Peyer's patch (tissue), 4 donors: ENCODE data around the gene OS9. TPM values are rescaled to one million over a fixed set of nuclear protein-coding genes. Genes with fewer than 3 reads are reported as not detected.

Experiments
- DNase-seq, 3 donors: peaks; one replicate each; pipeline ENCODE4 v3.0.0-alpha.2; 2017 to 2019
- H3K27ac ChIP-seq, 4 donors: fragments of 200-600 bp; sonication (generic); one replicate each; pipeline ENCODE4 v1.5.1; 2016 to 2019
- H3K27me3 ChIP-seq, 2 donors: fragments of 200-600 bp; sonication (generic); one replicate each; pipeline ENCODE4 v1.5.1; 2019
- H3K36me3 ChIP-seq, 3 donors: fragments of 200-600 bp; sonication (generic); one replicate each; pipeline ENCODE4 v1.5.1; 2016 to 2019
- H3K4me1 ChIP-seq, 4 donors: fragments of 200-600 bp; sonication (generic); one replicate each; pipeline ENCODE4 v1.5.1; 2016 to 2019
- H3K4me3 ChIP-seq, 4 donors: fragments of 200-600 bp; sonication (generic); 1 replicate in 3 of 4; 2 replicates in 1 of 4; pipeline ENCODE4 v1.5.1; 2016 to 2019; ENCODE audit warnings: mild to moderate bottlenecking in 1 of 4
- H3K9me3 ChIP-seq, 4 donors: fragments of 200-600 bp; sonication (generic); one replicate each; pipeline ENCODE4 v1.5.1; 2016 to 2019; ENCODE audit warnings: mild to moderate bottlenecking in 1 of 4
- CTCF ChIP-seq, 6 experiments: fragments of 450-650 bp in 4 of 6; fragments of 200-600 bp in 2 of 6; sonication (generic) in 1 of 6; IDR thresholded peaks; one replicate each; pipeline ENCODE4 v1.5.1; 2017 to 2019; ENCODE audit warnings: antibody characterized with exemption in 6 of 6, mild to moderate bottlenecking in 3 of 6, moderate library complexity in 1 of 6
- POLR2A ChIP-seq, 2 donors: fragments of 450-650 bp; IDR thresholded peaks; one replicate each; pipeline ENCODE4 v1.5.1; 2017; ENCODE audit warnings: antibody characterized with exemption in 2 of 2, mild to moderate bottlenecking in 2 of 2, moderate library complexity in 2 of 2
- total RNA-seq, 4 donors: library from RNA; depleted of rRNA; stranded (reverse); fragments of >200 nt; gene quantifications; one replicate each; pipeline ENCODE4 v1.1.0, GENCODE V29; 2016

The OS9 gene
- total RNA-seq, 4 donors from 2014 or later = 275 to 353 (median 292) TPM

- Histone ChIP-seq H3K27ac (no peak overlapping the region), H3K27me3 (no peaks in the 10 kb centered on the region), H3K4me3 (no peak overlapping the region), H3K36me3 (peaks cover 0 to 70% (median 0%) of the 10 kb centered on the region in 3 donors), H3K4me1 (no peaks in the 10 kb centered on the region), H3K9me3 (no peaks in the 10 kb centered on the region)
- peak in 1 of 3 donors; percentile 32 for DNase-seq
- TF ChIP-seq CTCF (IDR thresholded peaks at IDR 0.05) (no peak), POLR2A (IDR thresholded peaks at IDR 0.05) (no peak)
Measured at GRCh38 chr12:57715786-57716185, 21.9 kb downstream of the OS9 start.

GRCh38 chr12:57716305-57716704 is 22.4 kb downstream of the OS9 start:
- peak in 1 of 3 donors; percentile 34 for DNase-seq
- H3K4me3 ChIP-seq = no peak overlapping the region
- no peaks in the 10 kb centered on the region for H3K4me1 ChIP-seq
- no peak overlapping the region for H3K27ac ChIP-seq
- TF ChIP-seq CTCF (IDR thresholded peaks at IDR 0.05) = no peak
- TF ChIP-seq POLR2A (IDR thresholded peaks at IDR 0.05) = no peak
- H3K27me3 ChIP-seq = no peaks in the 10 kb centered on the region
- H3K36me3 ChIP-seq = peaks cover 0 to 75% (median 0%) of the 10 kb centered on the region in 3 donors
- no peaks in the 10 kb centered on the region for H3K9me3 ChIP-seq

DNA sequence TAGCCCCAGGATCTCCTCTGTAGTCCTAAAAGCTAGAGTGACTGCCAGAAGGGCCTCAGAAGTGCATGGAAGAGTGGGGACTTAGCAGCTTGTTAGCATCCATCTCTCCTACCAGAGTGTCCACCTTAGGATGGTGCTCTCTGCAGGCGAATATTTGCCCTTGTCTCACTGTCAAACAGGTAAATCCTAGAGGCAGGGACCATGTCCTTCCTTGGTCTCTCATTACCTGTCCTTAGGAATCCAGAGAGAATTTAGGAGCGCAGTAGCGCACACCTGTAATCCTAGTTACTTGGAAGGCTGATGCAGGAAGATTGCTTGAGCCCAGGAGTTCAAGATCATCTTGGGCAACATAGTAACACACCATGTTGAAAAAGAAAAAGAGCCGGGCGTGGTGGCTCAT is 23.2 kb downstream of the OS9 start:
- Histone ChIP-seq H3K27ac (no peak overlapping the region), H3K36me3 (peaks cover 0 to 81% (median 0%) of the 10 kb centered on the region in 3 donors), H3K4me1 (no peaks in the 10 kb centered on the region), H3K27me3 (no peaks in the 10 kb centered on the region), H3K4me3 (no peak overlapping the region), H3K9me3 (no peaks in the 10 kb centered on the region)
- TF ChIP-seq CTCF (IDR thresholded peaks at IDR 0.05) = no peak
- TF ChIP-seq POLR2A (IDR thresholded peaks at IDR 0.05) = no peak
- DNase-seq = peak in 1 of 3 donors; percentile 10

DNA sequence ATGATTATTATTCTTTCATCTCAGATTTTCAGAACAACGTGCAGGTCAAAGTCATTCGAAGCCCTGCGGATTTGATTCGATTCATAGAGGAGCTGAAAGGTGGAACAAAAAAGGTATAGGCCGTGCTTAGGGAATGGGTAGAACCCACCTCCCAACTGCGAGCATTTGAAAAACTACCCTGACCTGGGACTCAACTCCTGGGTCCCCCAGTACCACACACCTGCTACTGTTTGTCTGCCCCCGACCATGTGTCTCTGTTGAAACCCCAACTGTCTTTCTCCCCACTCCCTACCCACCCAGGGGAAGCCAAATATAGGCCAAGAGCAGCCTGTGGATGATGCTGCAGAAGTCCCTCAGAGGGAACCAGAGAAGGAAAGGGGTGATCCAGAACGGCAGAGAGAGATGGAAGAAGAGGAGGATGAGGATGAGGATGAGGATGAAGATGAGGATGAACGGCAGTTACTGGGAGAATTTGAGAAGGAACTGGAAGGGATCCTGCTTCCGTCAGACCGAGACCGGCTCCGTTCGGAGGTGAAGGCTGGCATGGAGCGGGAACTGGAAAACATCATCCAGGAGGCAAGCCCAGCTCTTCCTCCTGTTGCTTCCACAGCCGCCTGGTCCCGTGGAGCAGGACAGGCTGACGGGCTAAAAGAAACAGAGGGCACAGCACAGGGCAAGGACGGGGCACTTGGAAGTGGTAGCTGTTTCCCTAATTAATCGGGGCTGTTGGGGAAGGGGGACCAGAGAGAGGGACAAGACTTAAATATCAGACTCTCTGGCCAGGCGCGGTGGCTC is 24.1 kb downstream of the OS9 start:
- Histone ChIP-seq H3K4me3 (no peak overlapping the region), H3K27ac (no peak overlapping the region), H3K27me3 (no peaks in the 10 kb centered on the region), H3K4me1 (no peaks in the 10 kb centered on the region), H3K36me3 (peaks cover 0 to 78% (median 0%) of the 10 kb centered on the region in 3 donors), H3K9me3 (no peaks in the 10 kb centered on the region)
- TF ChIP-seq POLR2A (IDR thresholded peaks at IDR 0.05) = no peak
- TF ChIP-seq CTCF (IDR thresholded peaks at IDR 0.05) = no peak
- DNase-seq = peak in 1 of 3 donors; percentile 29

DNA sequence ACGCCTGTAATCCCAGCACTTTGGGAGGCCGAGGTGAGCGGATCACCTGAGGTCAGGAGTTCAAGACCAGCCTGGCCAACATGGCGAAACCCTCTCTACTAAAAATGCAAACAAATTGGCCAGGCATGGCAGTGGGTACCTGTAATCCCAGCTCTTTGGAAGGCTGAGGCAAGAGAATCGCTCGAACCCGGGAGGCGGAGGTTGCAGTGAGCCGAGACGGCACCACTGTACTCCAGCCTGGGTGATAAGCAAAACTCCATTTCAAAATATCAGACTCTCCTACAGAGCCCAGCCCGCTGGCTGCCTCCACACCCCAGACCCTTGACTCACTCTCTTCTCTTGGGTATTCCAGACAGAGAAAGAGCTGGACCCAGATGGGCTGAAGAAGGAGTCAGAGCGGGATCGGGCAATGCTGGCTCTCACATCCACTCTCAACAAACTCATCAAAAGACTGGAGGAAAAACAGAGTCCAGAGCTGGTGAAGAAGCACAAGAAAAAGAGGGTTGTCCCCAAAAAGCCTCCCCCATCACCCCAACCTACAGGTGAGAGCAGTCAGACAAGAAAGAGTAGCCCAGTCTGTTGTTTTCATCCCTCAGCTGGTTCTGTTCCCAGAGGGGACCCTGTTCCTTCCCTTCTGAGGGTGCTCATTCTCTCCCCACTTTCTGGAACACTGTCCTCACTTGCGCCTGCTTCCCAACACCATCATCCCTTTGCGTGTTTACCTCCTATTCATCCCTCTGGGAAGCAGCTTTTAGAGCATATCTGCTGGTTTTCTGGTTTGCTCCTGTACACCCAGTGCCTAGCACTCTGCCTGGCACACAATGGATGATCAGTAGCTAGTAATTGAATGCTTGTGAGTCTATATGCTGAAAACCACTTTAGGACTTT is 25.0 kb downstream of the OS9 start:
- Histone ChIP-seq H3K36me3 (peaks cover 0 to 78% (median 0%) of the 10 kb centered on the region in 3 donors), H3K4me1 (no peaks in the 10 kb centered on the region), H3K9me3 (no peaks in the 10 kb centered on the region), H3K27me3 (no peaks in the 10 kb centered on the region), H3K4me3 (no peak overlapping the region), H3K27ac (no peak overlapping the region)
- TF ChIP-seq POLR2A (IDR thresholded peaks at IDR 0.05) (no peak), CTCF (IDR thresholded peaks at IDR 0.05) (no peak)
- peak in 1 of 3 donors; percentile 35 for DNase-seq
